GM12878 (cell line): Measurements from ENCODE around the gene PPP1R26. TPM values are rescaled to one million over a fixed set of nuclear protein-coding genes. Genes with fewer than 3 reads are reported as not detected.

ENCODE experiments used
- ATAC-seq: fragments of 200-7000 bp; cut with Tn5 transposase; 3 replicates; pipeline ENCODE4 v1.9.1; 2020; ENCODE audit warnings: mild to moderate bottlenecking, moderate library complexity
- BruUV-seq: library from RNA; stranded (reverse); fragments of 400-500 nt; replicated peaks from 2 replicates; lab custom pipeline; 2021; lab: Mats Ljungman, UMichigan
- CTCF ChIA-PET: fragments of 300-600 bp; sonication (Branson Sonifier 250); formaldehyde crosslinking; extraction: SDS; loops from one replicate; lab custom pipeline; 2021; ENCODE audit warnings: inconsistent platforms; lab: Yijun Ruan, JAX
- POLR2A ChIA-PET: fragments of 350-600 bp; formaldehyde crosslinking; extraction: SDS; loops from one replicate; lab custom pipeline; 2021; ENCODE audit warnings: inconsistent platforms; lab: Charles Lee
- RAD21 ChIA-PET: fragments of 300-600 bp; sonication (Branson Sonifier 250); formaldehyde crosslinking; loops from one replicate; lab custom pipeline; 2023; ENCODE audit warnings: antibody characterized with exemption; ENCODE audit not compliant: unreplicated experiment; lab: Charles Lee
- SMC1A ChIA-PET: fragments of 300-600 bp; sonication (Branson Sonifier 250); formaldehyde crosslinking; loops from one replicate; lab custom pipeline; 2023; ENCODE audit not compliant: unreplicated experiment, uncharacterized antibody; lab: Charles Lee
- DNase-seq: peaks from one replicate; pipeline ENCODE4 v3.0.0-alpha.2; 2011; ENCODE audit warnings: low read depth, low spot score
- FAIRE-seq: peaks from 3 replicates; lab custom pipeline; 2011; peaks lifted over from hg19 to GRCh38; lab: Jason Lieb, UNC
- H2AFZ ChIP-seq: 2 replicates; pipeline ENCODE4 v1.6.0; 2011; ENCODE audit warnings: low read depth, low read length, control low read depth; ENCODE audit not compliant: control insufficient read depth
- H3K27ac ChIP-seq: 2 replicates; pipeline ENCODE4 v1.5.1; 2011; ENCODE audit warnings: control low read depth; ENCODE audit not compliant: control insufficient read depth, insufficient read depth
- H3K27me3 ChIP-seq, 2 experiments: replicated peaks in 1 of 2; 2 replicates each; pipeline versions ENCODE4 v1.6.0 to v1.6.1; 2011; ENCODE audit warnings: low read length in 1 of 2; ENCODE audit not compliant: control insufficient read depth in 2 of 2, insufficient read depth in 2 of 2
- H3K36me3 ChIP-seq, 2 experiments: 2 replicates each; pipeline ENCODE4 v1.5.1; 2011; ENCODE audit warnings: low read length in 1 of 2; ENCODE audit not compliant: control insufficient read depth in 2 of 2, insufficient read depth in 2 of 2
- H3K4me1 ChIP-seq: 2 replicates; pipeline ENCODE4 v1.6.1; 2011; ENCODE audit warnings: mild to moderate bottlenecking, low read length, moderate library complexity, mixed read lengths; ENCODE audit not compliant: control insufficient read depth, insufficient read depth
- H3K4me2 ChIP-seq: 2 replicates; pipeline ENCODE4 v1.6.0; 2011; ENCODE audit warnings: control low read depth; ENCODE audit not compliant: control insufficient read depth, insufficient read depth
- H3K4me3 ChIP-seq: fragments of 200-600 bp; sonication (generic); 2 replicates; pipeline ENCODE4 v1.5.1; 2016
- H3K79me2 ChIP-seq: 2 replicates; pipeline ENCODE4 v1.6.0; 2011; ENCODE audit warnings: low read length; ENCODE audit not compliant: control insufficient read depth, insufficient read depth
- H3K9ac ChIP-seq: 2 replicates; pipeline ENCODE4 v1.8.0; 2011; ENCODE audit warnings: low read length, control low read depth, mixed read lengths; ENCODE audit not compliant: control insufficient read depth, insufficient read depth
- H3K9me3 ChIP-seq: replicated peaks from 3 replicates; pipeline ENCODE4 v1.5.1; 2011; ENCODE audit warnings: mild to moderate bottlenecking, low read length; ENCODE audit not compliant: control insufficient read depth, insufficient read depth
- H4K20me1 ChIP-seq: 2 replicates; pipeline ENCODE4 v1.6.0; 2011; ENCODE audit not compliant: control insufficient read depth, insufficient read depth
- BRCA1 ChIP-seq: IDR thresholded peaks from 2 replicates; pipeline ENCODE4 v1.6.1; 2011; ENCODE audit warnings: low read depth, low read length, improper control_type of control experiment
- CTCF ChIP-seq, 3 experiments: IDR thresholded peaks in 2 of 3; conservative IDR thresholded peaks in 1 of 3; 2 replicates each; pipeline ENCODE4 v1.5.1; 2011; ENCODE audit warnings: low read depth in 3 of 3, low read length in 3 of 3, mild to moderate bottlenecking in 3 of 3, control low read depth in 2 of 3, moderate library complexity in 2 of 3, inconsistent platforms in 1 of 3, mixed read lengths in 1 of 3; ENCODE audit not compliant: control insufficient read depth in 2 of 3, insufficient read depth in 1 of 3; ENCODE audit errors: extremely low read depth in 1 of 3
- E2F8 ChIP-seq: fragments of 450-650 bp; IDR thresholded peaks from 2 replicates; pipeline ENCODE4 v1.6.1; 2018; ENCODE audit warnings: mild to moderate bottlenecking, low read depth, moderate library complexity; ENCODE audit not compliant: partially characterized antibody
- EP300 ChIP-seq, 2 experiments: fragments of 150-350 bp in 1 of 2; IDR thresholded peaks; 2 replicates each; pipeline ENCODE4 v1.6.1; 2011 to 2012; ENCODE audit warnings: low read depth in 2 of 2, low read length in 2 of 2, borderline replicate concordance in 1 of 2, improper control_type of control experiment in 1 of 2, inconsistent platforms in 1 of 2; ENCODE audit not compliant: control insufficient read depth in 1 of 2
- ESRRA ChIP-seq: IDR thresholded peaks from 2 replicates; pipeline ENCODE4 v1.6.1; 2012; ENCODE audit warnings: mild to moderate bottlenecking, low read length, improper control_type of control experiment
- FOXM1 ChIP-seq: IDR thresholded peaks from 2 replicates; pipeline ENCODE4 v1.6.1; 2012; ENCODE audit warnings: low read depth, mild to moderate bottlenecking, inconsistent platforms, low read length, moderate library complexity
- HDAC6 ChIP-seq: fragments of 200-600 bp; sonication (generic); IDR thresholded peaks from one replicate; pipeline ENCODE4 v1.8.0; 2017; ENCODE audit warnings: antibody characterized with exemption; ENCODE audit not compliant: unreplicated experiment
- KAT2A ChIP-seq: conservative IDR thresholded peaks from 2 replicates; pipeline ENCODE4 v1.6.1; 2011; ENCODE audit warnings: low read depth, low read length; ENCODE audit not compliant: control insufficient read depth
- KLF5 ChIP-seq: fragments of 450-650 bp; IDR thresholded peaks from 2 replicates; pipeline ENCODE4 v1.6.1; 2014; ENCODE audit warnings: mild to moderate bottlenecking; ENCODE audit not compliant: partially characterized antibody
- MEF2A ChIP-seq: IDR thresholded peaks from 2 replicates; pipeline ENCODE4 v1.6.1; 2011; ENCODE audit warnings: low read depth, mild to moderate bottlenecking, low read length, moderate library complexity; ENCODE audit not compliant: insufficient read depth
- MTA3 ChIP-seq: IDR thresholded peaks from 2 replicates; pipeline ENCODE4 v1.6.1; 2012; ENCODE audit warnings: low read length, inconsistent platforms, borderline replicate concordance
- NFYA ChIP-seq: IDR thresholded peaks from 2 replicates; pipeline ENCODE4 v1.6.1; 2011; ENCODE audit warnings: low read depth, mild to moderate bottlenecking, low read length, improper control_type of control experiment, borderline replicate concordance
- PAX8 ChIP-seq: fragments of 450-650 bp; IDR thresholded peaks from 2 replicates; pipeline ENCODE4 v1.6.1; 2017; ENCODE audit warnings: mild to moderate bottlenecking, moderate library complexity
- RFX5 ChIP-seq: IDR thresholded peaks from 2 replicates; pipeline ENCODE4 v1.6.1; 2011; ENCODE audit warnings: low read depth, low read length, improper control_type of control experiment
- SIX5 ChIP-seq: IDR thresholded peaks from 2 replicates; pipeline ENCODE4 v1.6.1; 2011; ENCODE audit warnings: mild to moderate bottlenecking, low read depth, low read length, moderate library complexity; ENCODE audit not compliant: severe bottlenecking
- SPI1 ChIP-seq: IDR thresholded peaks from 2 replicates; pipeline ENCODE4 v1.6.1; 2011; ENCODE audit warnings: low read depth, mild to moderate bottlenecking, low read length, moderate library complexity, borderline replicate concordance; ENCODE audit not compliant: insufficient read depth
- WGBS: methylation state at CpG from one replicate; pipeline ENCODE4 v1.1.6; 2016; ENCODE audit warnings: low lambda C conversion rate; ENCODE audit not compliant: insufficient replicate concordance, insufficient coverage; ENCODE audit errors: missing lambda C conversion rate; 5-methylcytosine and 5-hydroxymethylcytosine counted together
- in situ Hi-C: fragments of 300-500 bp; cut with MboI; formaldehyde crosslinking; loops from 9 replicates; pipeline ENCODE4 v1.14.3; 2018; ENCODE audit warnings: mixed read lengths
- intact Hi-C: fragments of 100-400 bp; cut with micrococcal nuclease; formaldehyde crosslinking; loops from one replicate; pipeline ENCODE4 v1.14.2; 2022; ENCODE audit not compliant: unreplicated experiment
- polyA plus RNA-seq, 11 experiments: library from polyadenylated mRNA; depleted of rRNA in 4 of 11; unstranded in 6 of 11; stranded (reverse) in 5 of 11; fragments of >200 nt; fragmentation: Nextera tagmentation in 4 of 11; fragmentation: Illumina TruSeq in 1 of 11; extraction: Ambion mirVana in 4 of 11; extraction: Trizol in 1 of 11; gene quantifications; 1 replicate in 1 of 11; 2 replicates in 10 of 11; pipeline versions ENCODE4 v1.2.1 to v1.2.3, GENCODE V29; 2011 to 2016; ENCODE audit warnings: inconsistent platforms in 2 of 11, missing spikeins in 2 of 11, low read depth in 1 of 11
- total RNA-seq, 4 experiments: library from RNA; depleted of rRNA in 3 of 4; stranded (reverse); fragments of >200 nt in 3 of 4; fragmentation: Illumina TruSeq in 1 of 4; extraction: Trizol in 1 of 4; gene quantifications; 2 replicates each; pipeline versions ENCODE4 v1.2.1 to v1.2.3, GENCODE V29; 2013 to 2021

PPP1R26 gene
- total and polyA plus RNA-seq, 10 of the 15 experiments (the other 5 are each of a cell fraction or from before 2014, with no cell fraction given): 0.02 to 1.9 (median 0.18) TPM

GRCh38 chr9:135512241-135512603 is 32.6 kb downstream of the PPP1R26 start:
- H3K27me3 ChIP-seq: no peaks in the 10 kb centered on the region; a peak in 1 of 4 replicates
- WGBS: 40% methylated on average over 10 of the region's 10 CpGs
- CTCF ChIA-PET: no interaction called here
- in situ Hi-C loops (no loop called here), intact Hi-C loops (no loop called here)
- RAD21 ChIA-PET: no interaction called here
- no peaks in the 10 kb centered on the region for H4K20me1 ChIP-seq
- SMC1A ChIA-PET: no interaction called here
- H3K4me2 ChIP-seq: no peak overlapping the region
- FAIRE-seq: no peak
- no peak for ATAC-seq
- H2AFZ ChIP-seq: no peak overlapping the region
- POLR2A ChIA-PET: no interaction called here
- H3K36me3 ChIP-seq: no peaks in the 10 kb centered on the region
- no peak overlapping the region for H3K4me3 ChIP-seq
- DNase-seq: no peak
- H3K9me3 ChIP-seq: no peaks in the 10 kb centered on the region; the same call in 2 of the 3 replicates
- no peak overlapping the region for H3K9ac ChIP-seq
- no peak overlapping the region for H3K27ac ChIP-seq
- no TSS peak for BruUV-seq
- TF ChIP-seq HDAC6 (no peak), EP300 (IDR thresholded peaks at IDR 0.05; ENCODE audit: borderline replicate concordance in 1 of 2, control insufficient read depth in 1 of 2, low read depth in 2 of 2, low read length in 2 of 2) (no peak), RFX5 (no peak), NFYA (no peak), SIX5 (no peak), KLF5 (no peak), E2F8 (no peak), ESRRA (no peak), BRCA1 (no peak), SPI1 (no peak), KAT2A (no peak), MTA3 (no peak), PAX8 (no peak), CTCF (IDR thresholded peaks at IDR 0.05 in 2 of 3, conservative IDR thresholded peaks at IDR 0.05 in 1 of 3; ENCODE audit: control insufficient read depth in 2 of 3, extremely low read depth in 1 of 3, insufficient read depth in 1 of 3, low read depth in 3 of 3, low read length in 3 of 3) (no peak), MEF2A (no peak), FOXM1 (no peak)
- H3K79me2 ChIP-seq: no peaks in the 10 kb centered on the region
- no peaks in the 10 kb centered on the region for H3K4me1 ChIP-seq
